NCI-H446 treated with DMSO at 0.1 percent for 48 hours (cell line): ENCODE data around the gene MPRIP.

Source experiments
- DNase-seq: peaks from one replicate; lab custom pipeline; 2025; lab: John Stamatoyannopoulos, UW

MPRIP gene

GRCh38 chr17:17235212-17236174 lies 193.2 kb downstream of the MPRIP start:
- no peak for DNase-seq

- no peak for DNase-seq
Measured at GRCh38 chr17:17236295-17237025, 194.2 kb downstream of the MPRIP start.

- DNase-seq, result peak; percentile 86
Measured at GRCh38 chr17:17237026-17237799, 195.0 kb downstream of the MPRIP start, which contains the start of gene FLCN. Gene FLCN, minus strand, starts transcription at chr17:17237168. Its CDS starts 9,031 bp downstream, at chr17:17228137.

- DNase-seq, result no peak
Measured at GRCh38 chr17:17239832-17240231, 197.6 kb downstream of the MPRIP start.

- DNase-seq, result no peak
Measured at GRCh38 chr17:17241656-17242055, 199.4 kb downstream of the MPRIP start.

GRCh38 chr17:17242246-17242645 lies 200.0 kb downstream of the MPRIP start:
- DNase-seq, result no peak
